GM23338 (cell line): ENCODE measurements around the gene SHANK2. TPM values are rescaled to one million over a fixed set of nuclear protein-coding genes. Genes with fewer than 3 reads are reported as not detected.

Source experiments
- ATAC-seq: fragments of 200-7000 bp; cut with Tn5 transposase; 3 replicates; pipeline ENCODE4 v1.9.1; 2020
- DNase-seq: peaks from one replicate; pipeline ENCODE4 v3.0.0-alpha.2; 2015; ENCODE audit warnings: low spot score
- H2AFZ ChIP-seq: fragments of 200-600 bp; sonication (generic); 2 replicates; pipeline ENCODE4 v1.8.0; 2016; ENCODE audit warnings: antibody characterized with exemption, mild to moderate bottlenecking, moderate library complexity
- H3F3A ChIP-seq: fragments of 200-600 bp; sonication (generic); replicated peaks from 2 replicates; pipeline ENCODE4 v1.8.0; 2017; ENCODE audit warnings: antibody characterized with exemption, mixed run types, low read depth
- H3K27ac ChIP-seq: fragments of 200-600 bp; sonication (generic); 2 replicates; pipeline ENCODE4 v1.6.1; 2016; ENCODE audit warnings: low read depth
- H3K27me3 ChIP-seq: fragments of 200-600 bp; sonication (generic); 2 replicates; pipeline ENCODE4 v1.8.0; 2016; ENCODE audit warnings: mild to moderate bottlenecking, mixed run types, moderate library complexity; ENCODE audit not compliant: insufficient read depth
- H3K36me3 ChIP-seq: fragments of 200-600 bp; sonication (generic); 2 replicates; pipeline ENCODE4 v1.8.0; 2016; ENCODE audit warnings: mild to moderate bottlenecking; ENCODE audit not compliant: insufficient read depth
- H3K4me1 ChIP-seq: fragments of 200-600 bp; sonication (generic); 2 replicates; pipeline ENCODE4 v1.8.0; 2016; ENCODE audit warnings: mild to moderate bottlenecking, moderate library complexity; ENCODE audit not compliant: insufficient read depth
- H3K4me2 ChIP-seq: fragments of 200-600 bp; sonication (generic); 2 replicates; pipeline ENCODE4 v1.7.1; 2017; ENCODE audit warnings: mixed run types
- H3K4me3 ChIP-seq: fragments of 200-600 bp; sonication (generic); 2 replicates; pipeline ENCODE4 v1.6.1; 2016; ENCODE audit warnings: mixed run types
- H3K79me2 ChIP-seq: fragments of 200-600 bp; sonication (generic); replicated peaks from 2 replicates; pipeline ENCODE4 v1.8.0; 2017; ENCODE audit warnings: mild to moderate bottlenecking; ENCODE audit not compliant: insufficient read depth
- H3K9me2 ChIP-seq: fragments of 200-600 bp; sonication (generic); 2 replicates; pipeline ENCODE4 v1.8.0; 2017; ENCODE audit not compliant: insufficient read depth
- H4K20me1 ChIP-seq: fragments of 200-600 bp; sonication (generic); replicated peaks from 2 replicates; pipeline ENCODE4 v1.8.0; 2017; ENCODE audit warnings: mild to moderate bottlenecking; ENCODE audit not compliant: insufficient read depth
- H3K27ac Mint-ChIP-seq: 2 replicates; pipeline ENCODE4 v1.8.0; 2020; ENCODE audit warnings: inconsistent platforms, mild to moderate bottlenecking, moderate library complexity, mixed read lengths
- H3K27me3 Mint-ChIP-seq: 3 replicates; pipeline ENCODE4 v1.8.0; 2022; ENCODE audit warnings: low read depth, mild to moderate bottlenecking, moderate library complexity, mixed read lengths, inconsistent platforms; ENCODE audit not compliant: insufficient read depth, poor library complexity
- H3K36me3 Mint-ChIP-seq: 3 replicates; pipeline ENCODE4 v1.8.0; 2021; ENCODE audit warnings: low read depth, mild to moderate bottlenecking, inconsistent platforms, moderate library complexity, mixed read lengths
- H3K4me1 Mint-ChIP-seq: 3 replicates; pipeline ENCODE4 v1.8.0; 2020; ENCODE audit warnings: mild to moderate bottlenecking, inconsistent platforms, mixed read lengths
- H3K4me3 Mint-ChIP-seq: 3 replicates; pipeline ENCODE4 v1.8.0; 2021; ENCODE audit warnings: moderate library complexity, mild to moderate bottlenecking, inconsistent platforms, mixed read lengths
- H3K9me3 Mint-ChIP-seq: 3 replicates; pipeline ENCODE4 v1.8.0; 2020; ENCODE audit warnings: moderate library complexity, mild to moderate bottlenecking, inconsistent platforms, mixed read lengths
- CREB1 ChIP-seq: fragments of 250-450 bp; sonication (Bioruptor Pico); IDR thresholded peaks from 2 replicates; pipeline ENCODE4 v1.5.0; 2020; ENCODE audit warnings: low read depth, mild to moderate bottlenecking, moderate library complexity
- CTCF ChIP-seq, 2 experiments: fragments of 200-600 bp in 1 of 2; sonication (generic) in 1 of 2; conservative IDR thresholded peaks; 2 replicates each; pipeline versions ENCODE4 v1.5.1 to v1.6.1; 2016 to 2017; ENCODE audit warnings: antibody characterized with exemption in 2 of 2, low read depth in 2 of 2, mild to moderate bottlenecking in 2 of 2, moderate library complexity in 1 of 2
- NANOG ChIP-seq: IDR thresholded peaks from 2 replicates; pipeline ENCODE4 v1.6.1; 2016; ENCODE audit warnings: antibody characterized with exemption, borderline replicate concordance
- STAT1 ChIP-seq: IDR thresholded peaks from one replicate; pipeline ENCODE4 v1.6.1; 2016; ENCODE audit warnings: antibody characterized with exemption; ENCODE audit not compliant: unreplicated experiment
- ZNF114 ChIP-seq: fragments of 250-450 bp; sonication (Bioruptor Pico); IDR thresholded peaks from 2 replicates; pipeline ENCODE4 v1.5.0; 2020; ENCODE audit warnings: mild to moderate bottlenecking, moderate library complexity
- ZNF331 ChIP-seq: fragments of 250-450 bp; sonication (Bioruptor Pico); IDR thresholded peaks from 2 replicates; pipeline ENCODE4 v1.5.0; 2020; ENCODE audit warnings: low read depth, mild to moderate bottlenecking, moderate library complexity
- polyA plus RNA-seq: library from polyadenylated mRNA; unstranded; fragments of >200 nt; fragmentation: Nextera tagmentation; extraction: Ambion mirVana; gene quantifications from 2 replicates; pipeline ENCODE4 v1.2.1, GENCODE V29; 2016
- total RNA-seq: library from RNA; depleted of rRNA; stranded (reverse); fragments of >200 nt; shearing (Covaris generic); gene quantifications from 2 replicates; pipeline ENCODE4 v1.2.3, GENCODE V29; 2014
- TF ChIP-seq, protein P1 (sequence below): IDR thresholded peaks from one replicate; pipeline ENCODE4 v1.6.1; 2018; ENCODE audit warnings: antibody characterized with exemption; ENCODE audit not compliant: unreplicated experiment
- TF ChIP-seq, protein P2 (sequence below): IDR thresholded peaks from 2 replicates; pipeline ENCODE4 v1.6.1; 2016; ENCODE audit warnings: antibody characterized with exemption

Gene SHANK2
- total and polyA plus RNA-seq, 2 experiments from 2014 or later = 22.0 to 81.4 TPM

DNA sequence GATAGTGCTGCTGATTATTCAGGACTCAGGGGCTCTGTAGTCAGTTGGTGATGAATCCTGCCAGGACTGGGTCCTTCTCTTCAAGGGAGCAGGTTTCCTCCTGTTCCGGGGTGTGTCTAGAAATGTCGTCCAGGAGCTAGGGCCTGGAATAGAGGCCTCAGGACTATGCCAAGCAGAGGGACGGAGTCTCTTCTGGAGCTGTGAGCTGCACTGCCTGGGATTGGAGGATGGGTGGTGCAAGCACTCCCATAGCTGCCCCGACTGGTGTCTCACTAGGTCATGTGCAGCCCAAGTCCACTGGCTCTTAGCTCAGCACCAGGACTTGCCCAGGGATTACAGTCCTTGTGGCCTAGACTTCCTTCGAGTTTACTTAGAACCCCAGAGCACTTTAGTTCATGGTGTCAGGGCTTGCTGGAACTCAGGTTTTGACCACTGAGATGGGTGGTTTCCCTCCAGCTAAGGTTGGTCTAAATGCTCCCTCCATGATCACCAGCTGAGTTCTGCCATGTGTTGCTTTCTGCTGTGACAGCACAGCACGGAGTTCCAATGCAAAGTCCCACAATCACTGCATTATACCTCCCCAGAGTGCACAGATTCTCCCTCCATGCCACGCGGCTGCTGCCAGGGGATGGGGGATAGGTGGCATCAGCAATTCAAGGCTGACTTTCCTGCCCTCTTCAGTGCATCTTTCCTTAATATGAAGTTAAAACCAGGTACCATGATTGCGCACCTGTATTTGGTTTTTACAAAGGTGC is 42.6 kb upstream of the SHANK2 start:
- Histone ChIP-seq H3K27ac (no peak overlapping the region), H4K20me1 (no peaks in the 10 kb centered on the region), H3K36me3 (no peaks in the 10 kb centered on the region), H3K4me1 (no peaks in the 10 kb centered on the region), H3F3A (no peaks in the 10 kb centered on the region), H3K27me3 (no peaks in the 10 kb centered on the region), H3K79me2 (no peaks in the 10 kb centered on the region), H3K4me2 (no peak overlapping the region), H3K9me2 (peaks cover 14% of the 10 kb centered on the region; the same call in 1 of the 2 replicates), H2AFZ (no peak overlapping the region), H3K4me3 (no peak overlapping the region)
- H3K4me3 Mint-ChIP-seq = no peak overlapping the region
- no peak overlapping the region for H3K27ac Mint-ChIP-seq
- TF ChIP-seq ZNF114 (CRISPR knock-in tag) (no peak), ZNF331 (no peak), CTCF (conservative IDR thresholded peaks at IDR 0.05; ENCODE audit: low read depth in 2 of 2) (no peak)
- no peaks in the 10 kb centered on the region for H3K4me1 Mint-ChIP-seq
- ATAC-seq = no peak
- peaks cover 5% of the 10 kb centered on the region for H3K27me3 Mint-ChIP-seq
- 0 out of 3 replicates have a peak, but pooled peaks cover 5% of the 10 kb centered on the region for H3K36me3 Mint-ChIP-seq
- no peak for DNase-seq
- peaks cover 17% of the 10 kb centered on the region; the same call in 2 of the 3 replicates for H3K9me3 Mint-ChIP-seq

GRCh38 chr11:71293961-71294782 is 41.8 kb upstream of the SHANK2 start:
- Histone ChIP-seq H3K4me3 (no peak overlapping the region), H3K27me3 (no peaks in the 10 kb centered on the region), H3K9me2 (peaks cover 14% of the 10 kb centered on the region; the same call in 1 of the 2 replicates), H3F3A (no peaks in the 10 kb centered on the region), H4K20me1 (no peaks in the 10 kb centered on the region), H2AFZ (no peak overlapping the region), H3K79me2 (no peaks in the 10 kb centered on the region), H3K27ac (no peak overlapping the region), H3K4me2 (no peak overlapping the region), H3K36me3 (no peaks in the 10 kb centered on the region), H3K4me1 (no peaks in the 10 kb centered on the region)
- Mint-ChIP-seq H3K4me1 (no peaks in the 10 kb centered on the region), H3K27ac (no peak overlapping the region), H3K9me3 (peaks cover 25% of the 10 kb centered on the region; the same call in 2 of the 3 replicates), H3K27me3 (peaks cover 4% of the 10 kb centered on the region), H3K4me3 (no peak overlapping the region), H3K36me3 (0 out of 3 replicates have a peak, but pooled peaks cover 5% of the 10 kb centered on the region)
- TF ChIP-seq ZNF331 = no peak
- TF ChIP-seq STAT1 = no peak
- TF ChIP-seq, protein P1, sequence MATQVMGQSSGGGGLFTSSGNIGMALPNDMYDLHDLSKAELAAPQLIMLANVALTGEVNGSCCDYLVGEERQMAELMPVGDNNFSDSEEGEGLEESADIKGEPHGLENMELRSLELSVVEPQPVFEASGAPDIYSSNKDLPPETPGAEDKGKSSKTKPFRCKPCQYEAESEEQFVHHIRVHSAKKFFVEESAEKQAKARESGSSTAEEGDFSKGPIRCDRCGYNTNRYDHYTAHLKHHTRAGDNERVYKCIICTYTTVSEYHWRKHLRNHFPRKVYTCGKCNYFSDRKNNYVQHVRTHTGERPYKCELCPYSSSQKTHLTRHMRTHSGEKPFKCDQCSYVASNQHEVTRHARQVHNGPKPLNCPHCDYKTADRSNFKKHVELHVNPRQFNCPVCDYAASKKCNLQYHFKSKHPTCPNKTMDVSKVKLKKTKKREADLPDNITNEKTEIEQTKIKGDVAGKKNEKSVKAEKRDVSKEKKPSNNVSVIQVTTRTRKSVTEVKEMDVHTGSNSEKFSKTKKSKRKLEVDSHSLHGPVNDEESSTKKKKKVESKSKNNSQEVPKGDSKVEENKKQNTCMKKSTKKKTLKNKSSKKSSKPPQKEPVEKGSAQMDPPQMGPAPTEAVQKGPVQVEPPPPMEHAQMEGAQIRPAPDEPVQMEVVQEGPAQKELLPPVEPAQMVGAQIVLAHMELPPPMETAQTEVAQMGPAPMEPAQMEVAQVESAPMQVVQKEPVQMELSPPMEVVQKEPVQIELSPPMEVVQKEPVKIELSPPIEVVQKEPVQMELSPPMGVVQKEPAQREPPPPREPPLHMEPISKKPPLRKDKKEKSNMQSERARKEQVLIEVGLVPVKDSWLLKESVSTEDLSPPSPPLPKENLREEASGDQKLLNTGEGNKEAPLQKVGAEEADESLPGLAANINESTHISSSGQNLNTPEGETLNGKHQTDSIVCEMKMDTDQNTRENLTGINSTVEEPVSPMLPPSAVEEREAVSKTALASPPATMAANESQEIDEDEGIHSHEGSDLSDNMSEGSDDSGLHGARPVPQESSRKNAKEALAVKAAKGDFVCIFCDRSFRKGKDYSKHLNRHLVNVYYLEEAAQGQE = no peak
- no peak for TF ChIP-seq ZNF114 (CRISPR knock-in tag)
- no peak for TF ChIP-seq CREB1 (CRISPR knock-in tag)
- TF ChIP-seq, protein P2, sequence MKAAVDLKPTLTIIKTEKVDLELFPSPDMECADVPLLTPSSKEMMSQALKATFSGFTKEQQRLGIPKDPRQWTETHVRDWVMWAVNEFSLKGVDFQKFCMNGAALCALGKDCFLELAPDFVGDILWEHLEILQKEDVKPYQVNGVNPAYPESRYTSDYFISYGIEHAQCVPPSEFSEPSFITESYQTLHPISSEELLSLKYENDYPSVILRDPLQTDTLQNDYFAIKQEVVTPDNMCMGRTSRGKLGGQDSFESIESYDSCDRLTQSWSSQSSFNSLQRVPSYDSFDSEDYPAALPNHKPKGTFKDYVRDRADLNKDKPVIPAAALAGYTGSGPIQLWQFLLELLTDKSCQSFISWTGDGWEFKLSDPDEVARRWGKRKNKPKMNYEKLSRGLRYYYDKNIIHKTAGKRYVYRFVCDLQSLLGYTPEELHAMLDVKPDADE = no peak
- TF ChIP-seq NANOG = no peak
- ATAC-seq = no peak
- DNase-seq = no peak
